IPS DF 4.7 (cell line): ENCODE data around the gene ZNF888.
"Not testable (repeated sequence)": the region's sequence is repeated elsewhere in the genome, so short reads cannot be mapped to it uniquely, and the experiment has no call there.

Experiments
- DNase-seq: peaks from one replicate; pipeline ENCODE4 v3.0.0-alpha.2; 2013; ENCODE audit warnings: low spot score; ENCODE audit errors: extremely low read depth

The ZNF888 gene

GRCh38 chr19:52941941-52942385, 18.7 kb upstream of the ZNF888 start:
- DNase-seq: no peak

- DNase-seq: not testable (repeated sequence)
Measured at GRCh38 chr19:52941523-52941922, 18.3 kb upstream of the ZNF888 start.

- not testable (repeated sequence) for DNase-seq
Measured at GRCh38 chr19:52940905-52941304, 17.7 kb upstream of the ZNF888 start.

GRCh38 chr19:52938761-52939160, 15.5 kb upstream of the ZNF888 start:
- DNase-seq: no peak

- no peak for DNase-seq
Measured at GRCh38 chr19:52936954-52937325, 13.7 kb upstream of the ZNF888 start.

GRCh38 chr19:52936151-52936953, 13.1 kb upstream of the ZNF888 start:
- DNase-seq: no peak

GRCh38 chr19:52935434-52935833, 12.2 kb upstream of the ZNF888 start:
- DNase-seq: no peak

- not testable (repeated sequence) for DNase-seq
Measured at GRCh38 chr19:52924641-52925040, 1.4 kb upstream of the ZNF888 start.

GRCh38 chr19:52923778-52924593, 758 bp upstream of the ZNF888 start:
- DNase-seq: no peak

GRCh38 chr19:52917531-52917930, 5.7 kb downstream of the ZNF888 start:
- no peak for DNase-seq

- DNase-seq: no peak
Measured at GRCh38 chr19:52910648-52911047, 12.6 kb downstream of the ZNF888 start.

GRCh38 chr19:52904052-52904780, 19.0 kb downstream of the ZNF888 start:
- DNase-seq: not testable (repeated sequence)

GRCh38 chr19:52901842-52902241, 21.4 kb downstream of the ZNF888 start:
- DNase-seq: no peak

GRCh38 chr19:52898596-52898995, 24.6 kb downstream of the ZNF888 start:
- DNase-seq: not testable (repeated sequence)

- no peak for DNase-seq
Measured at GRCh38 chr19:52898101-52898500, 25.1 kb downstream of the ZNF888 start.

- DNase-seq: peak; percentile 80
Measured at GRCh38 chr19:52897138-52897935, 25.9 kb downstream of the ZNF888 start, which contains the start of gene ZNF320. TSS of gene ZNF320 (minus strand) at chr19:52897635. CDS start at chr19:52890255, 7,380 bp downstream.

GRCh38 chr19:52896431-52897137, 26.6 kb downstream of the ZNF888 start:
- DNase-seq: no peak

GRCh38 chr19:52891336-52891735, 31.9 kb downstream of the ZNF888 start:
- no peak for DNase-seq

- no peak for DNase-seq
Measured at GRCh38 chr19:52889931-52890330, 33.3 kb downstream of the ZNF888 start.

GRCh38 chr19:52889076-52889475, 34.2 kb downstream of the ZNF888 start:
- DNase-seq: no peak
